M059J (cell line): ENCODE data around the gene ATN1. TPM values are rescaled to one million over a fixed set of nuclear protein-coding genes. Genes with fewer than 3 reads are reported as not detected.
A peak's percentile ranks its signal among the peaks of the same experiment; 100 is the strongest.
"Not testable (repeated sequence)": the region's sequence is repeated elsewhere in the genome, so short reads cannot be mapped to it uniquely, and the experiment has no call there.

Experiments
- DNase-seq: peaks from one replicate; pipeline ENCODE4 v3.0.0-alpha.2; 2012; ENCODE audit warnings: low read depth
- total RNA-seq: library from RNA; depleted of rRNA; stranded (reverse); fragments of >200 nt; shearing (Covaris generic); gene quantifications from 2 replicates; pipeline ENCODE4 v1.2.3, GENCODE V29; 2014

The ATN1 gene
- total RNA-seq, 1 experiment from 2014 or later, result 25.0 TPM

GRCh38 chr12:6903722-6904121 lies 24.0 kb upstream of the ATN1 start:
- peak; percentile 87 for DNase-seq

GRCh38 chr12:6904280-6905276 lies 23.2 kb upstream of the ATN1 start, which contains the start of gene LRRC23:
TSS of gene LRRC23 (plus strand) at chr12:6904822. CDS start at chr12:6905634, 812 bp downstream.
- peak; percentile 96 for DNase-seq

GRCh38 chr12:6905414-6906040 lies 22.2 kb upstream of the ATN1 start:
- DNase-seq, result no peak

- DNase-seq, result not testable (repeated sequence)
Measured at GRCh38 chr12:6908141-6908540, 19.6 kb upstream of the ATN1 start.

GRCh38 chr12:6909421-6910145 lies 18.2 kb upstream of the ATN1 start:
- no peak for DNase-seq

- DNase-seq, result no peak
Measured at GRCh38 chr12:6912164-6912935, 15.4 kb upstream of the ATN1 start.

- peak; percentile 71 for DNase-seq
Measured at GRCh38 chr12:6914246-6914946, 13.4 kb upstream of the ATN1 start, which contains the start of gene ENO2. TSS of gene ENO2 (plus strand) at chr12:6914580. CDS start at chr12:6915833, 1,253 bp downstream.

- DNase-seq, result no peak
Measured at GRCh38 chr12:6914947-6915788, 12.6 kb upstream of the ATN1 start.

GRCh38 chr12:6915789-6916285 lies 11.9 kb upstream of the ATN1 start:
- DNase-seq, result no peak

- no peak for DNase-seq
Measured at GRCh38 chr12:6916426-6917200, 11.1 kb upstream of the ATN1 start.

- no peak for DNase-seq
Measured at GRCh38 chr12:6917491-6918231, 10.1 kb upstream of the ATN1 start.

- DNase-seq, result no peak
Measured at GRCh38 chr12:6919588-6919987, 8.2 kb upstream of the ATN1 start.

- DNase-seq, result no peak
Measured at GRCh38 chr12:6921539-6921938, 6.2 kb upstream of the ATN1 start.

GRCh38 chr12:6921996-6922946 lies 5.5 kb upstream of the ATN1 start:
- DNase-seq, result no peak

GRCh38 chr12:6923003-6923732 lies 4.6 kb upstream of the ATN1 start:
- no peak for DNase-seq

GRCh38 chr12:6923851-6924250 lies 3.9 kb upstream of the ATN1 start:
- no peak for DNase-seq
